COLO829 (cell line): ENCODE measurements around the gene RYR2.

ENCODE experiments used
- DNase-seq: peaks from one replicate; pipeline ENCODE4 v3.0.0; 2012; ENCODE audit warnings: low spot score

Gene RYR2

DNA sequence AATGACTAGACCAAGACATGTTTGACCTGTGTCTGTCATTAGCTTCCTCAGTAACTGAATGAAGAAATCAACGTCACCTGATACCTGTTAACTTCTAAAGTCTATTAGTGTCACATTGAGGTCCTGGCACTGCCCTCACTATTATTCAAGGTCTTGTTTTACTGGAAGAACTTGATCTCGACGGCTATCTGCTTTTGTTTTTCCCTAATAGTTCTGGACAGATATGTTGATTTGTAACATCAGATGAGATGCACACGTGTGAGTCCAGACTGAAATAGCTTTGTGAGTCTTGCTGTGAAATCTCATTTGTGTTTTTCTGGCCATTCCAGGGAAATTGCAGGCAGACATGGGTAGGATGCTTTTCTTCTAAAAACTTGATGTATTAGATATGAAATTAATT, 159.2 kb downstream of the RYR2 start:
- DNase-seq = no peak

- DNase-seq = no peak
Observed at GRCh38 chr1:237204841-237205240, 162.9 kb downstream of the RYR2 start.

DNA sequence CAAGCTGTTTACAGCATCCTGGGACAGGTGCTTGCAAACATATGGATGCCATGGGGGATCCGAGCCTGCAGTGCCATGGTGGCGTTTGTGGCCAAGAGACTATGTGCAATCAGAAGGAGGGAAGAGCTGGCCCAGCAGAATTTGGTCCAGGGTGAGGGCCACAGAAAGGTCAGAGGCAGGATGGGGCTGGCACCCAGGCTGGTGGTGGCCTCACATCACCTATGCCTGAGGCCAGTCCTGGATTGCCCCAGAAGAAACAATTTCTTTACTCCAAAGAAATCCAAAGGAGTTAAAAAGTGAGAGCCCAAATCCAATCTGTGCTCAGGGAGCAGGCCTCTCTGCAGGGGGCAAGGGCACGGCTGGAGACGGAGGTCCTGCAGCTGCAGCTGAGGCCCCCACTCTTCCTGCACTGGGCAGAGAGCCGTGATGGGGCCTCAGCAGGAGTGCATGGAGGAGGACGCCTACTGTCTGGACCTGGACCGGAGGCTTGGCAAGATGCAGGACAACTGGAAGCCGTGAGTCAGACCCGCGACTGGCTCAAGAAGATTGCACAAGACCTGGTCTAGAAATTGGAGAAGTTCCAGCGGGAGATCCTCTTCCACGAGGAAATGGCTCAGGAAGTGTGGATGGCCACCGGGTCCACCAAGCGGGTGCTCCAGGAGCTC, 163.5 kb downstream of the RYR2 start:
- peak; percentile 22 for DNase-seq

GRCh38 chr1:237206065-237206414, 164.1 kb downstream of the RYR2 start:
- no peak for DNase-seq

DNA sequence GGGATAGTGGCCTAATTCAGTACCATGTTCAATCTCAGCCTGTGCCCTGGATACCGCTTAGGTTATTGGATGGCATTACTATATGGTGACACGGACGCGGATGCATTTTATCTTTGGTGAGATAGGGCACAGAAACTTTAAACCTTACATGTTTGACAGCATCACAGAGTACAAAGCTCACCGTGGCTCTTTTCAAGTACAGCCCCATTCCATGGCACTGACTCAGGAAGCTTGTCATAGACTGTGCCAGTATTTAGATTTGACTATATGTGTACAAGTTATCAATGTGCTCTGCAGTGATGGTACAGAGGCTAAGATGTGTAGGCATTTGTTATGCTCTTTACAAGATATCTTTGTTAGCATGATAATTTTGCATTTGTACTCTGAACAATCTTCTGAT, 169.0 kb downstream of the RYR2 start:
- no peak for DNase-seq

GRCh38 chr1:237211540-237211939, 169.6 kb downstream of the RYR2 start:
- DNase-seq = no peak

DNA sequence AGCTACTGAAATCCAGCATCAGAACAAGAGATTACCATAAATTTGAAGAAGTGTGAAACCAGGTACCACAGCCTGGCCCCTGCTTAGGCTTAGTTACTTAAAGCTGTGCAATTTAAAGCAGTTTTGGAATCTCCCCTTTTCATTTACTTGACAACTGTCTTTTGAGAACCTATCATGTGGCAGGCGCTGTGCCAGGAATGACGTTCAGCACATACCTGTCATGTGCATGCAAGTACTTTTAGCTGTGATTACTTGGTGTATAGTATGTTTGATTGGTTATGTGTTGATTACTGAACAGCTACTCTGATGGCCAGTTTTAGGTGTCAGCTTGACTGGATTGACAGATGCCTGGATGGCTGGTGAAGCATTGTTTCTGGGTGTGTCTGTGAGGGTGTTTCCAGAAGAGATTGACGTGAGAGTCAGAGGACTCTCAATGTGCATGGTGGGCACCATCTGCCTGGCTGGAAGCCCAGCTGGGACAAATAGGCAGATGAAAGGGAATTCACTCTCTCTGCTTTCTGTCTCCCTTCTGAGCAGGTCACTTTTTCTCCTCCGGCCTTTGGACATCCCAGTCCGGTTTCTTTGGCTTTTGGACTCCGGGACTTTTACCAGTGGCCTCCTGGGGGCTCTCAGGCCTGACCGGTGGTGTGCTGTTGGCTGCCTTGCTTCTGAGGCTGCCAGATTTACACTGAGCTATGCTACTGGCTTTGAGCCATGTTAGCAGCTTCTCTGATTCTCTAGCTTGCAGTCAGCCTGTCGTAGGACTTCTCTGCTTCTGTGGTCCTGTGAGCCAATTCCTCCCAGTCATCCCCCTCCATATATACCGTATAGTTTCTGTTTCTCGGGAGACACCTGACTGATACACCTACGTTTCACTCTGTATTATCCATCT, 178.0 kb downstream of the RYR2 start:
- no peak for DNase-seq

GRCh38 chr1:237223419-237223818, 181.4 kb downstream of the RYR2 start:
- DNase-seq = no peak

DNA sequence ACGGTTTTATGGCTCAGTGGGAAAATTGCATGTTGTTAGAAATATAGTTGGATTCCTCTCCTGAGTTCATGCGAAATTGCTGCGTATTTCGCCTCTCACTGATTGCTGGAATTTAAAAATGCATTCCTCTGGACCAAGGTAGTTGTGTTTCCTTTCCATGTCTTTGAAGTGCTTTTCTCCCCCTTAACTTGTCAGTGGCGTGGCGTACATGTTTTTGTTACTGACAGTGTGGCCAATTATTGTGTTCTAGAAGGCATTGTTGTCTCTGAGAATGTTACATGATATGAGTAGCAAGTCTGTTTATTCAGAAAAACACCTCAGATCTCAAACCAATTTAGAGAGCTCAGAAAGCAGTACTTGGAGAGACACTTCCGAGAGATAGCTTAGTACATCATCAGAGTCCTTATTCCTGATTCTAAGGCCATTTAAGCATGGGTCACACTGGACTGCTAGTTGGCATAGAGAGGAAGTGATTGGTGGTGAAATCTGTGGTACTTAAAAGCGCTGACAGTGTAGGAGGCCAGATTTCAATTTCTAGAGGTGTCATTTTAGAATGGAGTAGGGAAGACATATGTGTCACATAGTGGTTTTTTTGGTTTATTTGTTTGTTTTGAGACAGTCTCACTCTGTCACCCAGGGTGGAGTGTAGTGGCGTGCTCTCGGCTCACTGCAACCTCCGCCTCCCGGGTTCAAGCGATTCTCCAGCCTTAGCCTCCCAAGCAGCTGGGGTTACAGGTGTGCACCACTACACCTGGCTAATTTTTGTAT, 184.4 kb downstream of the RYR2 start:
- DNase-seq = no peak

DNA sequence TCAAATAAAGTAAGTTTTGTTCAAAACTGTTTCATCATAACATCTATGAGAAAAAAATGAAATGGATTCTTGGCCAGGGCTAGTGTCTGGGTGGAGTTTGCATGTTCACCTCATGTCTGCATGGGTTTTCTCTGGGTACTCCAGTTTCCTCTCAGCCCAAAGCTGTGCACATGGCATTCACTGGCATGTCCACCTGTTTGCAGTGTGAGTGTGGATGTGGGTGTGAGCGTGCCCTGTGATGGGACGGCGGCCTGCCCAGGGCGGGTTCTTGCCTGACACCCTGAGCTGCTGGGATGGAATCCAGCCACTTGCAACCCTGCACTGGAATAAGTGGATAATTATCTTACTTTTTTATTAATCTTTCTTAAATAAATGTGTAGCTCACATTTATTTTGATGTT, 185.5 kb downstream of the RYR2 start:
- DNase-seq = no peak

DNA sequence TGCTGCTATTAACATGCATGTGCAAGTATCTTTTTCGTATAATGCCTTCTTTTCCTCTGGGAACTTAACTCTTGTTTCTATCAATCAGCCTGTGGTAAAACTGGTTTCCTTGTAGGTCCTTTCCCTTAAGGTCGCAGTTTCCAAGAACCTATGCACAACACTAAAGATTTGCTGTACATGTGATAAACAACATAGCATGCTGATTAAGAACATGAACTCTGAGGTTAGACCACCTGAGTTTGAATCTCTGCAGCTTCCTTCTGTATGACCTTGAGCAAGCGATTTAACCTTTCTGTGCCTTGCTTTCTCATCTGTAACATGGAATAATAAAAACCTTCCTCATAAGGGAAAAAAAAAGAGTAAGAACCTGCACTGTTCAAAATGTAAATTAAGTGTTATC, 186.4 kb downstream of the RYR2 start:
- DNase-seq = no peak

DNA sequence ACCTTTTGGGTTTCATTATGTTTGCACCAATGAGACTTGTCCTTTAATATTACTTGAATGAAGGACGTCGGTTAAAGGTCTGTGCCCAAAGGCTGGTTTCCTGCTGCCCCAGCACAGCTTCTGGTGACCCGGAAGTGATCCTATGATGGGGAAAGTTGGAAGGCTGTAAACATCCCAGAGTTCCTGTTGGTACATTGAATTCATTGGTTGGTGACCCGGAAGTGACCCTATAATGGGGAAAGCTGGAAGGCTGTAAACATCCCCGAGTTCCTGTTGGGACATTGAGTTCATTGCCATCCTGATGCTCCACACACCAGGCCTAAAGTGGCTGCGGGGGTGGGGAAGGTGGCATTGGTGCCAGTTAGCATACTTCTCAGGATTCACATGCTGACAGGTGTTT, 187.3 kb downstream of the RYR2 start:
- DNase-seq = no peak

DNA sequence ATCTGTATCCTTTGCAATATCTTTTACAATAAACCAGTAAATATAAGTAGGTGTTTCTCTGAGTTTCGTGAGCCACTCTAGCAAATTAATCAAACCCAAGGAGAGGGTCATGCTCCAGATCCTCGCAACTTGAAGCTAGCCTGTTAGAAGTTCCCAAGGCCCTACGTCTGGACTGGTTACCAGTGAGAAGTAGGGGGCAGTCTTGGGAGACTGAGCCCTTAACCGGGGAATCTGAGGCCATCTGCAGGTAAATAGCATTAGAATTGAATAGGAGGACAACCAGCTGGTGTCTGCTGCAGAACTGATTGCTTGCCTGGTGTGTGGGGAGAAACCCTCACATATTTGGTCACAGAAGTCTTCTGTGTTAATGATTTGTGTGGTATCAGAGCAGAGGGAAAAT, 190.5 kb downstream of the RYR2 start:
- no peak for DNase-seq

GRCh38 chr1:237235091-237235490, 193.1 kb downstream of the RYR2 start:
- no peak for DNase-seq

DNA sequence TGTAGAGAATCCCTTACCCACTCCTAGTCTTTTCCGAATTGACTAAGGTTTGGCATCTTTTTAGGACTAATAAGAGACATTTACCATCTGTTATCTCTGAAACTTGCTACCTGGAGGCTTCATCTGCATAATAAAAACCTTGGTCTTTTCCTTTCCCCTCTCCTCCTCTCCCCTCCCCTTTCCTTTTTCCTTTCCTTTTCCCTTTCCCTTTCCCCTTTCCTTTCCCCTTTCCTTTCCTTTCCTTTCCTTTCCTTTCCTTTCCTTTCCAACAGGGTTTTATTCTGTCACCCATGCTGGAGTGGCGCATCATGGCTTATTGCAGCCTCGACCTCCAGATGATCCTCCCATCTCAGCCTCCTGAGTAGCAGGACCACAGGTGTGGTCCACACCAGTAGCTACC, 195.7 kb downstream of the RYR2 start:
- no peak for DNase-seq

DNA sequence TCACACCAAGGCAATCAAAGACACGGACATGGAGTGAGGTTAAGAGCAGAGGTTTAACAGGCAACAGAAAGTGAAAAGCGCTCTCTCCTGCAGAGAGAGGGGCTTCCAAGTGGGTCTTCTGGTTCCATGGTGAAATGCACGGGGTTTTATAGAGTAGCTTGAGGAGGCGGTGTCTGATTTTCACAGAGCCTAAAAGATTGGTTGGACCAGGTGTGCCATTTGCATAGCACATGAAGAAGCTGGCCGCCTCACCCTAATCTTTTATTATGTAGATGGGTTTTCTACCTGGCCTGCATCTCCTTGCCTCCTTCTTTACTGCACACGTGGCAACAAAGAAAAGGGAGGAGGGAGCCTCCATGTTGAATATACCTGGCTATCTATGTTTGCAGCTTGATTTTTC, 197.3 kb downstream of the RYR2 start:
- DNase-seq = no peak

DNA sequence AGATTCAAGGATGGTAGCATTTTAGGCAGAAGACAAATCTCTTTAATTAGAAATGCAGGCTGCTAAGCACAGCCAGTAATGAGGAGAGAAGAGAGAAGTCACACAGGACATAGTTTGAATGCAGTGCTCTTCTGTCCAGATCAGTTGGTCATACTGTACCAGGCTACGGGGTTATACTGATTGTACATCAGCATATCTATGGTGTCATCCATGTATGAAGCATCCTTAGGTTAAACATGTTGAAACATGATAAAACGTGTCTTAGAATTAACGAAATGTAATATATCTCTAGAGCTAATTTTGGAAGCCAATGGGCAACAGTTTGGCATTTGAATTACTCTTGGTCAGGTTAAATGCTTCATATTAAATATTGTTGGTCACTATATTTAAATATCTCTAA, 199.1 kb downstream of the RYR2 start:
- DNase-seq = no peak

GRCh38 chr1:237244778-237245177, 202.8 kb downstream of the RYR2 start:
- no peak for DNase-seq

DNA sequence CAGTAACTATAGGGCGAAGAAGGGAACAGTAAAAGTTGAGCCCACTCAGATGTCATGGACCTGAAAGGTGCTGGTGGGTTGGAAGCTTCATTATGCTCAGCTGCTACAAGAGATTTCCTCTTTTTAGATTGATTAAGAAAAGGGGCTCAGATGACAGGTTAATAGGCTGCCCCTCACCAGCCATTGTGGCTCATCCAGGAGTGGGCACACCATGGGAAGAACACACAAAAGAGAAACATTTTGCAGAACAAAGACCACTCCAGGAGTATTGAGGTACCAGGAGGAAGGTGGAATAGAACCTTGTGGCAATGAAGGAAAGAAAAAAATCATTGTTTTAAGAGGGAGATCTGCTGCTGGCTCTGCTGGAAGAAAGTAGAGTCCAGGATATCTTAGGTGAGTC, 205.5 kb downstream of the RYR2 start:
- no peak for DNase-seq

GRCh38 chr1:237249120-237249519, 207.1 kb downstream of the RYR2 start:
- DNase-seq = no peak

- DNase-seq = no peak
Observed at GRCh38 chr1:237250055-237250454, 208.1 kb downstream of the RYR2 start.

DNA sequence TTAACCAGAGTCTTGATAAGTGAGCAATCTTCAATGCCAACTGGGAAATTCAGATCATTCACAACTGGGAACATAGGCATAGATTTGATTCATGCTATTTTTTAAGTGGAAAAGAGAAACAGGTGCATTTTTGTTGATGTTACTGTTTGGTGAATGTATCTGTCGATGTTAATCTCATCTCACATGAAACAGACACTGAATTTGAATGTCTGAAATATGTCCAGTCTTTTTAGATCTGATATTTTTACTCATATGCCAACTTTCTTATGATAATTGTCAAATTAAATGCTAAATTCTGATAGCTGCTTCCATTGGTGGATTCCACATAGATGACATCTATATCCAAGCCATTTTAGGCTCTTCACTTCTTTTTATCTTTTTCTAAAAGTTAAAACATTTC, 213.1 kb downstream of the RYR2 start:
- DNase-seq = no peak

- DNase-seq = no peak
Observed at GRCh38 chr1:237258871-237259270, 216.9 kb downstream of the RYR2 start.
